ENCODE data around the gene CFAP221. TPM values are rescaled to one million over a fixed set of nuclear protein-coding genes. Genes with fewer than 3 reads are reported as not detected.

Gene CFAP221
- total and polyA plus RNA-seq, 10 of the 15 experiments (the other 5 are each of a cell fraction or from before 2014, with no cell fraction given): not detected

DNA sequence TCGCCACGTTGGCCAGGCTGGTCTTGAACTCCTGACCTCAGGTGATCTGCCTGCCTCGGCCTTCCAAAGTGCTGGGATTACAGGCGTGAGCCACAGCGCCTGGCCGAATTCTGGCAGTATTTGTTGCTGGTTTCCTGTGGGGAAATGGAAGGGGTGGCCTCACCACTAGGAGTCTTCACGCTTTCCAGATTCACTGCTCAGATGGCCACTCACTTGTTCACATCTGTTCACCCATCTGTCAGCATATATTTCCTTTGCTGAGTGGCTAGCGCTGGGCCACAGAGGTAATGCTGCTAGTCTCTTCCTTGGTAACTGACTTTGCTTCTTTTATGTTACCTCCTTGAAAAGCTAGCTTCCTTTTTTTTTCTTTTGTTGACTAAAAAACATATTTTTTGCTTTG lies 162.0 kb downstream of the CFAP221 start (continued):
- TF ChIP-seq, protein P1, sequence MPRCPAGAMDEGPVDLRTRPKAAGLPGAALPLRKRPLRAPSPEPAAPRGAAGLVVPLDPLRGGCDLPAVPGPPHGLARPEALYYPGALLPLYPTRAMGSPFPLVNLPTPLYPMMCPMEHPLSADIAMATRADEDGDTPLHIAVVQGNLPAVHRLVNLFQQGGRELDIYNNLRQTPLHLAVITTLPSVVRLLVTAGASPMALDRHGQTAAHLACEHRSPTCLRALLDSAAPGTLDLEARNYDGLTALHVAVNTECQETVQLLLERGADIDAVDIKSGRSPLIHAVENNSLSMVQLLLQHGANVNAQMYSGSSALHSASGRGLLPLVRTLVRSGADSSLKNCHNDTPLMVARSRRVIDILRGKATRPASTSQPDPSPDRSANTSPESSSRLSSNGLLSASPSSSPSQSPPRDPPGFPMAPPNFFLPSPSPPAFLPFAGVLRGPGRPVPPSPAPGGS (IDR thresholded peaks at IDR 0.05; ENCODE audit: borderline replicate concordance, insufficient read depth, low read depth, low read length, poor library complexity, severe bottlenecking): no peak
- no peak for TF ChIP-seq ZNF217 (IDR thresholded peaks at IDR 0.05)

Other genes with a start within 250 kb of the CFAP221 start
- 19.3 and 25.1 TPM in 2 replicates for gene C2orf76, start 177.6 kb upstream of the CFAP221 start, total RNA-seq (2014; rRNA removed)
- 21.0 and 23.3 TPM in 2 replicates for gene C2orf76, start 177.6 kb upstream of the CFAP221 start, total RNA-seq (2014; rRNA removed; fragmentation: Illumina TruSeq; extraction: Trizol)
- gene C2orf76, start 177.6 kb upstream of the CFAP221 start, total RNA-seq (2021): 13.7 and 14.0 TPM in 2 replicates
- 27.2 and 30.7 TPM in 2 replicates for gene C2orf76, start 177.6 kb upstream of the CFAP221 start, polyA plus RNA-seq (2011; rRNA removed)
- gene C2orf76, start 177.6 kb upstream of the CFAP221 start, polyA plus RNA-seq (2014; fragmentation: Illumina TruSeq; extraction: Trizol): 23.7 and 35.3 TPM in 2 replicates
- gene C2orf76, start 177.6 kb upstream of the CFAP221 start, polyA plus RNA-seq (2014; fragmentation: Nextera tagmentation; extraction: Ambion mirVana): 10 to 100 TPM; 45.0 to 46.1 TPM
- gene C2orf76, start 177.6 kb upstream of the CFAP221 start, polyA plus RNA-seq (2014; rRNA removed): 21.1 and 21.5 TPM in 2 replicates
- 10 to 100 TPM; 27.3 to 29.9 TPM for gene C2orf76, start 177.6 kb upstream of the CFAP221 start, polyA plus RNA-seq (2016; fragmentation: Nextera tagmentation; extraction: Ambion mirVana)
- gene DBI, start 177.5 kb upstream of the CFAP221 start, total RNA-seq (2014; rRNA removed): 248 and 277 TPM in 2 replicates
- gene DBI, start 177.5 kb upstream of the CFAP221 start, total RNA-seq (2014; rRNA removed; fragmentation: Illumina TruSeq; extraction: Trizol): 966 and 1,022 TPM in 2 replicates
- 263 and 272 TPM in 2 replicates for gene DBI, start 177.5 kb upstream of the CFAP221 start, total RNA-seq (2021)
- 774 and 970 TPM in 2 replicates for gene DBI, start 177.5 kb upstream of the CFAP221 start, polyA plus RNA-seq (2011; rRNA removed)
- gene DBI, start 177.5 kb upstream of the CFAP221 start, polyA plus RNA-seq (2014; fragmentation: Illumina TruSeq; extraction: Trizol): 1,042 and 1,487 TPM in 2 replicates
- gene DBI, start 177.5 kb upstream of the CFAP221 start, polyA plus RNA-seq (2014; fragmentation: Nextera tagmentation; extraction: Ambion mirVana): 1,000 to 10,000 TPM; 2,131 to 2,567 TPM
- 776 and 805 TPM in 2 replicates for gene DBI, start 177.5 kb upstream of the CFAP221 start, polyA plus RNA-seq (2014; rRNA removed)
- gene DBI, start 177.5 kb upstream of the CFAP221 start, polyA plus RNA-seq (2016; fragmentation: Nextera tagmentation; extraction: Ambion mirVana): 100 to 1,000 TPM; 921 to 985 TPM
- gene TMEM37, start 112.6 kb upstream of the CFAP221 start, total RNA-seq (2014; rRNA removed): 0.28 TPM in 1 of 2 replicates, not detected in the other
- gene TMEM37, start 112.6 kb upstream of the CFAP221 start, total RNA-seq (2014; rRNA removed; fragmentation: Illumina TruSeq; extraction: Trizol): 0.09 TPM in 1 of 2 replicates, not detected in the other
- 0.16 and 0.44 TPM in 2 replicates for gene TMEM37, start 112.6 kb upstream of the CFAP221 start, total RNA-seq (2021)
- gene TMEM37, start 112.6 kb upstream of the CFAP221 start, polyA plus RNA-seq (2011; rRNA removed): 0.32 and 0.67 TPM in 2 replicates
- 0.10 and 0.16 TPM in 2 replicates for gene TMEM37, start 112.6 kb upstream of the CFAP221 start, polyA plus RNA-seq (2014; fragmentation: Illumina TruSeq; extraction: Trizol)
- under 1 TPM in 1 of 2 experiments, not detected in 1; 0.07 TPM for gene TMEM37, start 112.6 kb upstream of the CFAP221 start, polyA plus RNA-seq (2014; fragmentation: Nextera tagmentation; extraction: Ambion mirVana)
- gene TMEM37, start 112.6 kb upstream of the CFAP221 start, polyA plus RNA-seq (2014; rRNA removed): 0.20 and 0.24 TPM in 2 replicates
- not detected for gene TMEM37, start 112.6 kb upstream of the CFAP221 start, polyA plus RNA-seq (2016; fragmentation: Nextera tagmentation; extraction: Ambion mirVana)
- not detected in 2 replicates for gene SCTR, start 20.0 kb upstream of the CFAP221 start, total RNA-seq (2014; rRNA removed)
- not detected in 2 replicates for gene SCTR, start 20.0 kb upstream of the CFAP221 start, total RNA-seq (2014; rRNA removed; fragmentation: Illumina TruSeq; extraction: Trizol)
- not detected in 2 replicates for gene SCTR, start 20.0 kb upstream of the CFAP221 start, total RNA-seq (2021)
- gene SCTR, start 20.0 kb upstream of the CFAP221 start, polyA plus RNA-seq (2011; rRNA removed): 0.07 and 0.26 TPM in 2 replicates
- not detected in 2 replicates for gene SCTR, start 20.0 kb upstream of the CFAP221 start, polyA plus RNA-seq (2014; fragmentation: Illumina TruSeq; extraction: Trizol)
- gene SCTR, start 20.0 kb upstream of the CFAP221 start, polyA plus RNA-seq (2014; fragmentation: Nextera tagmentation; extraction: Ambion mirVana): not detected
- gene SCTR, start 20.0 kb upstream of the CFAP221 start, polyA plus RNA-seq (2014; rRNA removed): not detected in 2 replicates
- gene SCTR, start 20.0 kb upstream of the CFAP221 start, polyA plus RNA-seq (2016; fragmentation: Nextera tagmentation; extraction: Ambion mirVana): not detected
- 23.6 and 25.2 TPM in 2 replicates for gene TMEM177, start 134.8 kb downstream of the CFAP221 start, total RNA-seq (2014; rRNA removed)
- gene TMEM177, start 134.8 kb downstream of the CFAP221 start, total RNA-seq (2014; rRNA removed; fragmentation: Illumina TruSeq; extraction: Trizol): 12.7 and 13.0 TPM in 2 replicates
- gene TMEM177, start 134.8 kb downstream of the CFAP221 start, total RNA-seq (2021): 15.1 and 17.0 TPM in 2 replicates
- 7.1 and 10.9 TPM in 2 replicates for gene TMEM177, start 134.8 kb downstream of the CFAP221 start, polyA plus RNA-seq (2011; rRNA removed)
- gene TMEM177, start 134.8 kb downstream of the CFAP221 start, polyA plus RNA-seq (2014; fragmentation: Illumina TruSeq; extraction: Trizol): 8.0 and 15.6 TPM in 2 replicates
- 1 to 10 TPM; 4.5 to 8.3 TPM for gene TMEM177, start 134.8 kb downstream of the CFAP221 start, polyA plus RNA-seq (2014; fragmentation: Nextera tagmentation; extraction: Ambion mirVana)
- 25.5 and 29.0 TPM in 2 replicates for gene TMEM177, start 134.8 kb downstream of the CFAP221 start, polyA plus RNA-seq (2014; rRNA removed)
- gene TMEM177, start 134.8 kb downstream of the CFAP221 start, polyA plus RNA-seq (2016; fragmentation: Nextera tagmentation; extraction: Ambion mirVana): 10 to 100 TPM; 22.1 to 30.3 TPM
- 23.6 and 26.8 TPM in 2 replicates for gene PTPN4, start 215.5 kb downstream of the CFAP221 start, total RNA-seq (2014; rRNA removed)
- 26.2 and 27.9 TPM in 2 replicates for gene PTPN4, start 215.5 kb downstream of the CFAP221 start, total RNA-seq (2014; rRNA removed; fragmentation: Illumina TruSeq; extraction: Trizol)
- gene PTPN4, start 215.5 kb downstream of the CFAP221 start, total RNA-seq (2021): 26.3 and 28.5 TPM in 2 replicates
- 26.9 and 27.5 TPM in 2 replicates for gene PTPN4, start 215.5 kb downstream of the CFAP221 start, polyA plus RNA-seq (2011; rRNA removed)
- 19.4 and 25.8 TPM in 2 replicates for gene PTPN4, start 215.5 kb downstream of the CFAP221 start, polyA plus RNA-seq (2014; fragmentation: Illumina TruSeq; extraction: Trizol)
- 1 to 10 TPM; 5.0 to 7.4 TPM for gene PTPN4, start 215.5 kb downstream of the CFAP221 start, polyA plus RNA-seq (2014; fragmentation: Nextera tagmentation; extraction: Ambion mirVana)
- 18.5 TPM in 2 replicates for gene PTPN4, start 215.5 kb downstream of the CFAP221 start, polyA plus RNA-seq (2014; rRNA removed)
- 10 to 100 TPM; 23.8 to 29.7 TPM for gene PTPN4, start 215.5 kb downstream of the CFAP221 start, polyA plus RNA-seq (2016; fragmentation: Nextera tagmentation; extraction: Ambion mirVana)